ENCODE results near the gene FAM221A. TPM values are rescaled to one million over a fixed set of nuclear protein-coding genes. Genes with fewer than 3 reads are reported as not detected.

FAM221A gene
- total and polyA plus RNA-seq, 9 of the 15 experiments (the other 6 are each of a cell fraction or from before 2014, with no cell fraction given): not detected

- 0 out of 4 replicates have a peak, but pooled peaks of 1 of the 2 experiments have one; percentile 44 for TF ChIP-seq ZMIZ1 (IDR thresholded peaks at IDR 0.05; ENCODE audit: low read depth in 2 of 2, low read length in 2 of 2)
- TF ChIP-seq ELF1 (tag; IDR thresholded peaks at IDR 0.05): no peak
- TF ChIP-seq CBX8 (IDR thresholded peaks at IDR 0.05; ENCODE audit: borderline replicate concordance, extremely low read depth, low read depth, low read length, poor library complexity, severe bottlenecking): no peak
- no peak for TF ChIP-seq FOSL1 (tag; conservative IDR thresholded peaks at IDR 0.05)
- peak; percentile 50 for TF ChIP-seq ARID1B (IDR thresholded peaks at IDR 0.05)
- TF ChIP-seq DPF2 (IDR thresholded peaks at IDR 0.05): no peak; the same call in 1 of the 2 replicates
- TF ChIP-seq TAL1 (IDR thresholded peaks at IDR 0.05): peak; percentile 62
- no peak for TF ChIP-seq MLLT1 (IDR thresholded peaks at IDR 0.05)
- TF ChIP-seq ZBTB33 (CRISPR knock-in tag; IDR thresholded peaks at IDR 0.05): no peak
- TF ChIP-seq MCM7 (IDR thresholded peaks at IDR 0.05): no peak
- TF ChIP-seq MXD1 (CRISPR knock-in tag; IDR thresholded peaks at IDR 0.05; ENCODE audit: borderline replicate concordance, poor library complexity, severe bottlenecking): no peak
- TF ChIP-seq ARID2 (IDR thresholded peaks at IDR 0.05): peak; percentile 31; the same call in 1 of the 2 replicates
- no peak for TF ChIP-seq E2F4 (CRISPR knock-in tag; IDR thresholded peaks at IDR 0.05; ENCODE audit: low read depth)
- no peak for TF ChIP-seq MBD1 (CRISPR knock-in tag; IDR thresholded peaks at IDR 0.05)
- TF ChIP-seq PHB2 (IDR thresholded peaks at IDR 0.05; ENCODE audit: low read depth): no peak
- TF ChIP-seq U2AF2 (optimal IDR thresholded peaks at IDR 0.05; ENCODE audit: low read depth, low read length): no peak
Measured at GRCh38 chr7:23696916-23697441, 17.0 kb downstream of the FAM221A start (continued).

Data from K562 (cell line).